PC-3 (cell line): ENCODE data around the gene PRKAR1B. TPM values are rescaled to one million over a fixed set of nuclear protein-coding genes. Genes with fewer than 3 reads are reported as not detected.

Experiments used
- ATAC-seq: fragments of 200-7000 bp; cut with Tn5 transposase; 2 replicates; pipeline ENCODE4 v1.9.1; 2020; ENCODE audit warnings: mild to moderate bottlenecking, moderate library complexity
- BruUV-seq: library from RNA; stranded (reverse); fragments of 400-500 nt; replicated peaks from 2 replicates; lab custom pipeline; 2021; lab: Mats Ljungman, UMichigan
- CTCF ChIA-PET: fragments of 300-600 bp; sonication (Branson Sonifier 250); formaldehyde crosslinking; loops from one replicate; lab custom pipeline; 2022; ENCODE audit warnings: antibody characterized with exemption; lab: Charles Lee
- POLR2A ChIA-PET: fragments of 300-600 bp; sonication (Branson Sonifier 250); formaldehyde crosslinking; loops from one replicate; lab custom pipeline; 2022; ENCODE audit warnings: antibody characterized with exemption; ENCODE audit not compliant: unreplicated experiment; lab: Charles Lee
- DNase-seq: peaks from one replicate; pipeline ENCODE4 v3.0.0-alpha.2; 2015
- H2AFZ ChIP-seq: fragments of 300-600 bp; sonication (generic); 2 replicates; pipeline ENCODE4 v1.6.0; 2016; ENCODE audit warnings: antibody characterized with exemption, low read length
- H3F3A ChIP-seq: fragments of 300-600 bp; sonication (generic); one replicate; pipeline ENCODE4 v1.6.0; 2017; ENCODE audit warnings: antibody characterized with exemption, low read length, control low read depth, mild to moderate bottlenecking; ENCODE audit not compliant: unreplicated experiment
- H3K27ac ChIP-seq: fragments of 300-600 bp; sonication (generic); 2 replicates; pipeline ENCODE4 v1.5.1; 2016; ENCODE audit warnings: mild to moderate bottlenecking, low read length
- H3K27me3 ChIP-seq: fragments of 300-600 bp; sonication (generic); 2 replicates; pipeline ENCODE4 v1.6.1; 2016; ENCODE audit warnings: low read length, mixed read lengths
- H3K36me3 ChIP-seq: fragments of 300-600 bp; sonication (generic); 2 replicates; pipeline ENCODE4 v1.6.1; 2016; ENCODE audit warnings: low read depth, mixed run types, low read length, mixed read lengths
- H3K4me1 ChIP-seq: fragments of 300-600 bp; sonication (generic); 2 replicates; pipeline ENCODE4 v1.5.1; 2016; ENCODE audit warnings: low read length; ENCODE audit not compliant: insufficient read depth
- H3K4me2 ChIP-seq: fragments of 300-600 bp; sonication (generic); 2 replicates; pipeline ENCODE4 v1.6.0; 2016; ENCODE audit warnings: low read length
- H3K4me3 ChIP-seq: fragments of 300-600 bp; sonication (generic); 2 replicates; pipeline ENCODE4 v1.5.1; 2016; ENCODE audit warnings: mild to moderate bottlenecking, low read length, mixed read lengths
- H3K79me2 ChIP-seq: fragments of 300-600 bp; sonication (generic); 2 replicates; pipeline ENCODE4 v1.6.1; 2017; ENCODE audit warnings: low read length, mixed read lengths
- H3K9ac ChIP-seq: fragments of 300-600 bp; sonication (generic); 2 replicates; pipeline ENCODE4 v1.6.0; 2016; ENCODE audit warnings: mild to moderate bottlenecking, low read length
- H3K9me2 ChIP-seq: fragments of 300-600 bp; sonication (generic); replicated peaks from 2 replicates; pipeline ENCODE4 v1.6.1; 2016; ENCODE audit warnings: mixed run types, low read length, mixed read lengths
- H3K9me3 ChIP-seq: fragments of 300-600 bp; sonication (generic); 2 replicates; pipeline ENCODE4 v1.6.1; 2016; ENCODE audit warnings: low read length, mixed read lengths
- H4K20me1 ChIP-seq: fragments of 300-600 bp; sonication (generic); 2 replicates; pipeline ENCODE4 v1.6.1; 2016; ENCODE audit warnings: low read length, mixed read lengths
- CTCF ChIP-seq: fragments of 300-600 bp; sonication (generic); conservative IDR thresholded peaks from 2 replicates; pipeline ENCODE4 v1.5.1; 2017; ENCODE audit warnings: antibody characterized with exemption, low read depth, mild to moderate bottlenecking, low read length
- EZH2 ChIP-seq: fragments of 300-600 bp; sonication (generic); IDR thresholded peaks from one replicate; pipeline ENCODE4 v1.6.1; 2017; ENCODE audit warnings: antibody characterized with exemption, mild to moderate bottlenecking, low read length; ENCODE audit not compliant: unreplicated experiment
- EZH2phosphoT487 ChIP-seq: fragments of 300-600 bp; sonication (generic); IDR thresholded peaks from 2 replicates; pipeline ENCODE4 v1.6.1; 2018; ENCODE audit warnings: mild to moderate bottlenecking, antibody characterized with exemption, low read length, borderline replicate concordance
- intact Hi-C: fragments of 100-400 bp; cut with micrococcal nuclease; formaldehyde crosslinking; loops from 2 replicates; pipeline ENCODE4 v1.9.0; 2023
- total RNA-seq: library from RNA; depleted of rRNA; stranded (reverse); fragments of >200 nt; gene quantifications from 2 replicates; pipeline ENCODE4 v1.2.3, GENCODE V29; 2014

Gene PRKAR1B
- total RNA-seq, 1 experiment from 2014 or later = 15.6 TPM

GRCh38 chr7:628402-628763, 98.7 kb downstream of the PRKAR1B start:
- intact Hi-C loops = no loop called here
- ATAC-seq (no peak), DNase-seq (no peak)
- ChIA-PET POLR2A (no interaction called here), CTCF (no interaction called here)
- Histone ChIP-seq H3K36me3 (no peaks in the 10 kb centered on the region), H3K27me3 (no peaks in the 10 kb centered on the region), H3K79me2 (0 out of 2 replicates have a peak, but pooled peaks cover 4% of the 10 kb centered on the region), H3F3A (no peaks in the 10 kb centered on the region), H3K27ac (no peak overlapping the region), H3K4me1 (no peaks in the 10 kb centered on the region), H3K9me2 (no peaks in the 10 kb centered on the region), H3K9me3 (no peaks in the 10 kb centered on the region), H3K4me3 (no peak overlapping the region), H3K4me2 (no peak overlapping the region), H4K20me1 (no peaks in the 10 kb centered on the region), H3K9ac (no peak overlapping the region), H2AFZ (no peak overlapping the region)
- TF ChIP-seq EZH2phosphoT487 (no peak), EZH2 (no peak), CTCF (no peak)
- no TSS peak for BruUV-seq

- Histone ChIP-seq H4K20me1 (no peaks in the 10 kb centered on the region), H3K36me3 (no peaks in the 10 kb centered on the region), H3K27me3 (no peaks in the 10 kb centered on the region), H3F3A (no peaks in the 10 kb centered on the region), H3K9me3 (no peaks in the 10 kb centered on the region), H3K4me1 (no peaks in the 10 kb centered on the region), H3K9me2 (no peaks in the 10 kb centered on the region), H3K79me2 (no peaks in the 10 kb centered on the region), H3K4me2 (no peak overlapping the region), H3K9ac (no peak overlapping the region), H2AFZ (no peak overlapping the region), H3K27ac (no peak overlapping the region), H3K4me3 (no peak overlapping the region)
- CTCF ChIA-PET = no interaction called here
- BruUV-seq = no TSS peak
- POLR2A ChIA-PET = no interaction called here
- no peak for DNase-seq
- intact Hi-C loops = no loop called here
- no peak for TF ChIP-seq EZH2phosphoT487
- no peak for TF ChIP-seq EZH2
- no peak for TF ChIP-seq CTCF
- ATAC-seq = no peak
Measured at GRCh38 chr7:627661-628401, 99.2 kb downstream of the PRKAR1B start.

GRCh38 chr7:625376-625971, 101.6 kb downstream of the PRKAR1B start:
- Histone ChIP-seq H3K4me1 (peaks cover 10% of the 10 kb centered on the region), H3K36me3 (peaks cover 8% of the 10 kb centered on the region), H3K9me3 (no peaks in the 10 kb centered on the region), H3K27ac (no peak overlapping the region), H3K27me3 (no peaks in the 10 kb centered on the region), H3K9me2 (no peaks in the 10 kb centered on the region), H4K20me1 (no peaks in the 10 kb centered on the region), H3K79me2 (no peaks in the 10 kb centered on the region), H3K4me2 (no peak overlapping the region), H3F3A (no peaks in the 10 kb centered on the region), H3K9ac (no peak overlapping the region), H3K4me3 (no peak overlapping the region), H2AFZ (no peak overlapping the region)
- no TSS peak for BruUV-seq
- intact Hi-C loops = no loop called here
- CTCF ChIA-PET = no interaction called here
- TF ChIP-seq EZH2 = no peak
- ATAC-seq = no peak
- POLR2A ChIA-PET = no interaction called here
- DNase-seq = no peak
